Breast epithelium (tissue), 4 donors: ENCODE results near the gene GAL3ST1. TPM values are rescaled to one million over a fixed set of nuclear protein-coding genes. Genes with fewer than 3 reads are reported as not detected.

Experiments used
- DNase-seq, 2 donors: peaks; one replicate each; pipeline ENCODE4 v3.0.0-alpha.2; 2019; ENCODE audit warnings: low spot score in 2 of 2
- H3K27ac ChIP-seq, 2 donors: fragments of 200-600 bp; sonication (generic) in 1 of 2; one replicate each; pipeline ENCODE4 v1.5.1; 2016 to 2019; ENCODE audit warnings: mild to moderate bottlenecking in 1 of 2
- H3K27me3 ChIP-seq, 2 donors: fragments of 200-600 bp; sonication (generic) in 1 of 2; one replicate each; pipeline versions ENCODE4 v1.5.1 to v1.6.0; 2017 to 2019; ENCODE audit warnings: control low read depth in 1 of 2, mild to moderate bottlenecking in 1 of 2
- H3K36me3 ChIP-seq: fragments of 200-600 bp; one replicate; pipeline ENCODE4 v1.5.1; 2019
- H3K4me1 ChIP-seq, 2 donors: fragments of 200-600 bp; sonication (generic); one replicate each; pipeline ENCODE4 v1.5.1; 2016 to 2019; ENCODE audit warnings: control low read depth in 1 of 2
- H3K4me3 ChIP-seq, 3 donors: fragments of 200-600 bp; sonication (generic); 1 replicate in 2 of 3; 2 replicates in 1 of 3; pipeline ENCODE4 v1.5.1; 2016 to 2019; ENCODE audit warnings: mild to moderate bottlenecking in 3 of 3, moderate library complexity in 2 of 3
- H3K9me3 ChIP-seq, 2 donors: fragments of 200-600 bp; sonication (generic) in 1 of 2; one replicate each; pipeline ENCODE4 v1.5.1; 2016 to 2019; ENCODE audit warnings: control low read depth in 1 of 2
- CTCF ChIP-seq, 3 donors: fragments of 450-650 bp; IDR thresholded peaks; one replicate each; pipeline ENCODE4 v1.5.1; 2016 to 2017; ENCODE audit warnings: antibody characterized with exemption in 3 of 3, mild to moderate bottlenecking in 3 of 3, moderate library complexity in 3 of 3
- POLR2A ChIP-seq: fragments of 450-650 bp; IDR thresholded peaks from one replicate; pipeline ENCODE4 v1.6.1; 2016; ENCODE audit warnings: antibody characterized with exemption, mild to moderate bottlenecking, moderate library complexity
- POLR2AphosphoS5 ChIP-seq, 3 donors: sonication (generic); formaldehyde crosslinking; IDR thresholded peaks; one replicate each; pipeline ENCODE4 v1.6.1; 2017; ENCODE audit warnings: antibody characterized with exemption in 3 of 3
- intact Hi-C: fragments of 100-400 bp; cut with DNase I; formaldehyde crosslinking; loops from one replicate; pipeline ENCODE4 v1.15.1; 2023; ENCODE audit warnings: low total_unique reads
- total RNA-seq, 3 donors: library from RNA; depleted of rRNA; stranded (reverse); fragments of >200 nt; gene quantifications; one replicate each; pipeline ENCODE4 v1.1.0, GENCODE V29; 2016

Gene GAL3ST1
- total RNA-seq, 3 donors from 2014 or later, result 1.3 to 2.6 (median 1.3) TPM

- intact Hi-C loops, result no loop called here
- TF ChIP-seq POLR2AphosphoS5 (IDR thresholded peaks at IDR 0.05) (no peak), CTCF (IDR thresholded peaks at IDR 0.05) (no peak), POLR2A (no peak)
- Histone ChIP-seq H3K4me1 (no peaks in the 10 kb centered on the region), H3K36me3 (peaks cover 35% of the 10 kb centered on the region), H3K4me3 (no peak overlapping the region), H3K27me3 (no peaks in the 10 kb centered on the region), H3K9me3 (no peaks in the 10 kb centered on the region), H3K27ac (no peak overlapping the region)
- no peak for DNase-seq
Measured at GRCh38 chr22:30584441-30584840, 10.0 kb upstream of the GAL3ST1 start.

- no peak for DNase-seq
- Histone ChIP-seq H3K36me3 (peaks cover 48% of the 10 kb centered on the region), H3K27me3 (no peaks in the 10 kb centered on the region), H3K27ac (no peak overlapping the region), H3K4me1 (no peaks in the 10 kb centered on the region), H3K4me3 (no peak overlapping the region), H3K9me3 (no peaks in the 10 kb centered on the region)
- intact Hi-C loops, result no loop called here
- TF ChIP-seq POLR2AphosphoS5 (IDR thresholded peaks at IDR 0.05) (no peak), POLR2A (no peak), CTCF (IDR thresholded peaks at IDR 0.05) (no peak)
Measured at GRCh38 chr22:30582788-30583545, 8.5 kb upstream of the GAL3ST1 start.

GRCh38 chr22:30582051-30582450 is 7.6 kb upstream of the GAL3ST1 start:
- Histone ChIP-seq H3K4me1 (no peaks in the 10 kb centered on the region), H3K27me3 (no peaks in the 10 kb centered on the region), H3K4me3 (no peak overlapping the region), H3K27ac (no peak overlapping the region), H3K9me3 (no peaks in the 10 kb centered on the region), H3K36me3 (peaks cover 43% of the 10 kb centered on the region)
- no peak for DNase-seq
- TF ChIP-seq POLR2AphosphoS5 (IDR thresholded peaks at IDR 0.05) (no peak), CTCF (IDR thresholded peaks at IDR 0.05) (no peak), POLR2A (no peak)
- intact Hi-C loops, result no loop called here

GRCh38 chr22:30580896-30581295 is 6.4 kb upstream of the GAL3ST1 start:
- peaks cover 40% of the 10 kb centered on the region for H3K36me3 ChIP-seq

More at GRCh38 chr22:30580896-30581295, 6.4 kb upstream of the GAL3ST1 start:
- no peak overlapping the region for H3K4me3 ChIP-seq
- intact Hi-C loops, result no loop called here
- H3K27me3 ChIP-seq, result no peaks in the 10 kb centered on the region
- no peak overlapping the region for H3K27ac ChIP-seq
- no peak for DNase-seq
- TF ChIP-seq POLR2A (no peak), CTCF (IDR thresholded peaks at IDR 0.05) (no peak), POLR2AphosphoS5 (IDR thresholded peaks at IDR 0.05) (no peak)
- H3K9me3 ChIP-seq, result no peaks in the 10 kb centered on the region
- H3K4me1 ChIP-seq, result no peaks in the 10 kb centered on the region
